Loucy (cell line): ENCODE measurements around the gene STARD10.

Experiments used
- H2AFZ ChIP-seq: fragments of 200-600 bp; sonication (generic); 2 replicates; pipeline ENCODE4 v1.6.0; 2016; ENCODE audit warnings: antibody characterized with exemption, mild to moderate bottlenecking, low read length, moderate library complexity
- H3F3A ChIP-seq: fragments of 200-600 bp; 2 replicates; pipeline ENCODE4 v1.6.0; 2016; ENCODE audit warnings: antibody characterized with exemption, low read depth, mild to moderate bottlenecking
- H3K27me3 ChIP-seq: fragments of 200-600 bp; sonication (generic); 2 replicates; pipeline ENCODE4 v1.6.1; 2014; ENCODE audit warnings: low read length, mild to moderate bottlenecking; ENCODE audit not compliant: insufficient read depth, poor library complexity, severe bottlenecking
- H3K36me3 ChIP-seq: fragments of 200-600 bp; sonication (generic); 2 replicates; pipeline ENCODE4 v1.6.1; 2016; ENCODE audit warnings: low read length; ENCODE audit not compliant: insufficient read depth
- H3K4me1 ChIP-seq: fragments of 200-600 bp; sonication (generic); 2 replicates; pipeline ENCODE4 v1.5.1; 2014; ENCODE audit warnings: low read length, mild to moderate bottlenecking; ENCODE audit not compliant: insufficient read depth, poor library complexity, severe bottlenecking
- H3K4me2 ChIP-seq: fragments of 200-600 bp; sonication (generic); 2 replicates; pipeline ENCODE4 v1.6.0; 2014; ENCODE audit warnings: antibody characterized with exemption, low read length, low read depth, mild to moderate bottlenecking; ENCODE audit not compliant: poor library complexity, severe bottlenecking
- H3K4me3 ChIP-seq: fragments of 200-600 bp; sonication (generic); 2 replicates; pipeline ENCODE4 v1.5.1; 2014; ENCODE audit warnings: low read length, mild to moderate bottlenecking, mixed read lengths; ENCODE audit not compliant: poor library complexity, severe bottlenecking
- H3K79me2 ChIP-seq: fragments of 200-600 bp; sonication (generic); 2 replicates; pipeline ENCODE4 v1.6.1; 2014; ENCODE audit warnings: low read length; ENCODE audit not compliant: insufficient read depth
- H3K9ac ChIP-seq: fragments of 200-600 bp; sonication (generic); 2 replicates; pipeline ENCODE4 v1.6.0; 2014; ENCODE audit warnings: mild to moderate bottlenecking, low read depth, low read length, moderate library complexity; ENCODE audit not compliant: poor library complexity, severe bottlenecking
- H3K9me2 ChIP-seq: fragments of 200-600 bp; sonication (generic); replicated peaks from 2 replicates; pipeline ENCODE4 v1.6.1; 2016; ENCODE audit warnings: low read depth, low read length, mixed read lengths
- H3K9me3 ChIP-seq: fragments of 200-600 bp; sonication (generic); 2 replicates; pipeline ENCODE4 v1.6.1; 2014; ENCODE audit warnings: mild to moderate bottlenecking, antibody characterized with exemption, low read length, low read depth; ENCODE audit not compliant: insufficient read depth
- H4K20me1 ChIP-seq: fragments of 200-600 bp; sonication (generic); 2 replicates; pipeline ENCODE4 v1.6.0; 2014; ENCODE audit warnings: antibody characterized with exemption, low read length, mild to moderate bottlenecking; ENCODE audit not compliant: insufficient read depth, poor library complexity, severe bottlenecking
- EZH2phosphoT487 ChIP-seq: fragments of 200-600 bp; IDR thresholded peaks from 2 replicates; pipeline ENCODE4 v1.6.1; 2018; ENCODE audit warnings: antibody characterized with exemption, mild to moderate bottlenecking, moderate library complexity, borderline replicate concordance
- TF ChIP-seq, protein P1 (sequence below): fragments of 200-600 bp; sonication (generic); conservative IDR thresholded peaks from 2 replicates; pipeline ENCODE4 v1.5.1; 2014; ENCODE audit warnings: mild to moderate bottlenecking, antibody characterized with exemption, low read length

Gene STARD10

DNA sequence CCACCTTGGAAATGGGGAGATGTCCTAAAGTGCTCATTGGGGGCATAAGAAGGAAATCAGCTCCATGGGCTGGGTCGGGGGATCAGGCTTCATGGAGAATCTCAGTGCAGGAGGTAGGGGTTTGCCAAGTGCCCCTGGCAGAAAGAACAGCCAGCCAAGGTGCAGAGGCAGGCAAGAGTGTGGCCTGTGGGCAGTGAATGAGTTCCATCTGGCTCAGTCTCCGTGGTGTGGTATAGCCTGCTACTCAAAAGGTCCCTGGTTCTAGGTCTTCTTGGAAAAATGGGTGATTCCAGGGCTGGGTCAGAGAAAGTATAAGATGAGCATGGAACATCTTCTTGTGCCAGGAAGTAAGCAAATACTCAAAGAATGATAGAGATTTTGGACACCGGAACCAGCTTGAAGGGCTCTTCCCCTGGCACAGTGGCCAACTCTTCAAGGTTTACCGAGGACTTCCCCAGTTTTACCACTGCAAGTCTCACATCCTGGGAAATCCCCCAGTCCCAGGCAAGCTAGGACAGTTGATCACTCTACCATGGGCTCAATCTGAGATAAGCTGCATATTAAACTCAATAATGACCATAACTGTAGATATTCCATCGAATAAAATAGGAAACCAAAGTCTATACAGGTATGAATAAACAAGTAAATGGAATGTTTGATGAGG, 31.1 kb downstream of the STARD10 start:
- no peaks in the 10 kb centered on the region for H3K36me3 ChIP-seq
- H3K27me3 ChIP-seq = no peaks in the 10 kb centered on the region
- H4K20me1 ChIP-seq = no peaks in the 10 kb centered on the region
- TF ChIP-seq, protein P1, sequence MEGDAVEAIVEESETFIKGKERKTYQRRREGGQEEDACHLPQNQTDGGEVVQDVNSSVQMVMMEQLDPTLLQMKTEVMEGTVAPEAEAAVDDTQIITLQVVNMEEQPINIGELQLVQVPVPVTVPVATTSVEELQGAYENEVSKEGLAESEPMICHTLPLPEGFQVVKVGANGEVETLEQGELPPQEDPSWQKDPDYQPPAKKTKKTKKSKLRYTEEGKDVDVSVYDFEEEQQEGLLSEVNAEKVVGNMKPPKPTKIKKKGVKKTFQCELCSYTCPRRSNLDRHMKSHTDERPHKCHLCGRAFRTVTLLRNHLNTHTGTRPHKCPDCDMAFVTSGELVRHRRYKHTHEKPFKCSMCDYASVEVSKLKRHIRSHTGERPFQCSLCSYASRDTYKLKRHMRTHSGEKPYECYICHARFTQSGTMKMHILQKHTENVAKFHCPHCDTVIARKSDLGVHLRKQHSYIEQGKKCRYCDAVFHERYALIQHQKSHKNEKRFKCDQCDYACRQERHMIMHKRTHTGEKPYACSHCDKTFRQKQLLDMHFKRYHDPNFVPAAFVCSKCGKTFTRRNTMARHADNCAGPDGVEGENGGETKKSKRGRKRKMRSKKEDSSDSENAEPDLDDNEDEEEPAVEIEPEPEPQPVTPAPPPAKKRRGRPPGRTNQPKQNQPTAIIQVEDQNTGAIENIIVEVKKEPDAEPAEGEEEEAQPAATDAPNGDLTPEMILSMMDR = no peak
- TF ChIP-seq EZH2phosphoT487 = no peak
- H3K9ac ChIP-seq = no peak overlapping the region
- no peaks in the 10 kb centered on the region for H3K9me3 ChIP-seq
- no peak overlapping the region for H2AFZ ChIP-seq
- no peaks in the 10 kb centered on the region for H3F3A ChIP-seq
- H3K79me2 ChIP-seq = no peaks in the 10 kb centered on the region
- no peak overlapping the region for H3K4me3 ChIP-seq
- H3K4me2 ChIP-seq = no peak overlapping the region
- no peaks in the 10 kb centered on the region for H3K9me2 ChIP-seq
- H3K4me1 ChIP-seq = peaks cover 3% of the 10 kb centered on the region

DNA sequence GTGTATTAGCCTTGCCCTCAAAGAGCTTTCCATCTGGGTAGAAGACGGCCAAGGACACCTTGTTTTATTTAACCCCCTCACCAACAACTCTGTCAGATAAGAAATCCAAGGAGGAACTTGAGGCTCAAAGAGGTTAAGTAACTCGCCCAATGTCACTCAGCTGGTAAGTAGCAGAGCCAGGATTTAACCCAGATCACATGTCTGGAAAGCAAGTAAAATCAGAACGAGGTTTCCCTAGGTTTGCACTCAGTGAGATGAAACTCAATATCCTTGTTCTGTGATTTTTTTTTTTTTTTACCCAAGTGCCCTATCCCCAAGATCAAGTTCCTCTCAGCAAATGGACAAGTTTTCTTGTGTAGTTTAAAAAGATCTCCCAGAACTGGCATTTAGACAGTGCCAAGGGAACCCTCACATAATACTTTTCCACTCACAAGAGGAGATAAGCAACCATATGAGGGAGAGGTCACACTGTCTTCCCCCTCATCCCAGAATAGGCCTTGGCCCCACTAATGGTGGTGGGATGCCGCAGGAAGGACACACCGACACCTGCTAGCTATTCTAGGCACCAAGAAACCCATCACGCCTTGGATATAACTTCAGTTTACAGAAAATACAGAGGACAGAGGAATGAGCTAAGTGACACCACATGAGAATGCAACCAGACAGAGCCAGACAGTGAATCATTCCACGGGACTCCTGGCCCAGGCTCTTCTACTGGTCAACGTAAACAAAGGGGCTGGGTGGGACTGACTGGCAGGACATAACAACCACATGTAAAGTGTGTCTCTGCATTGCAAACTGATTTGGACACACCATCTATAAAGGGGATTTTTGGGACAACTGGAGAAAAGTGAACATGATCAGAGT, 33.1 kb downstream of the STARD10 start:
- no peaks in the 10 kb centered on the region for H3F3A ChIP-seq
- peaks cover 3% of the 10 kb centered on the region for H3K4me1 ChIP-seq
- no peaks in the 10 kb centered on the region for H3K36me3 ChIP-seq
- H4K20me1 ChIP-seq = no peaks in the 10 kb centered on the region
- H3K9ac ChIP-seq = no peak overlapping the region
- H3K4me3 ChIP-seq = no peak overlapping the region
- no peaks in the 10 kb centered on the region for H3K27me3 ChIP-seq
- no peaks in the 10 kb centered on the region for H3K79me2 ChIP-seq
- no peak overlapping the region for H3K4me2 ChIP-seq
- no peak overlapping the region for H2AFZ ChIP-seq
- no peaks in the 10 kb centered on the region for H3K9me3 ChIP-seq
- no peaks in the 10 kb centered on the region for H3K9me2 ChIP-seq
- no peak for TF ChIP-seq EZH2phosphoT487
- TF ChIP-seq, protein P1 = no peak

DNA sequence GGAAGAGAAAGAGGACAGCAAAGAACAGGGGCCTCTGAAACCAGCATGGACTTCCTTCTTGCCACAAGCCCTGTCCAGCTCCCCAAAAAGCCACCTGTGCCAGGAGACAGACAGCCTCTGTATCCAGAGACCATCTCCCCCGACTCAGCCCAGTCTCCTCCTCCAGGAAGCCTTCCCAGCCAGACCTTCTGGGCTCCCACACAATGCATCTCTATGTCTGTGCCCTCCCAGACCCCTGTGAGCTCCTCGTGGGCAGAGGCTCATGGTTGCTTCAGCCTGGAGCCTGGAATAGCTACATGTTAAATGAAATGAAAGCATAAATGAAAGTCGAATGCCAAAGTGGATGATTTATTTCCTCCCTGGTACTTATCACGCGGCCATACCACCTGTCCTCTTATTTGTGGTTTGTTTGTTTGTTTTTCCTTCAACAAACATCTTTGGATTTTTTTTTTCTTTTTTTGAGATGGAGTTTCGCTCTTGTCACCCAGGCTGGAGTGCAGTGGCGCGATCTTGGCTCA, 34.3 kb downstream of the STARD10 start:
- TF ChIP-seq EZH2phosphoT487 = no peak
- TF ChIP-seq, protein P1 = no peak
- Histone ChIP-seq H3K79me2 (no peaks in the 10 kb centered on the region), H3F3A (no peaks in the 10 kb centered on the region), H3K9me3 (no peaks in the 10 kb centered on the region), H3K9ac (no peak overlapping the region), H3K9me2 (no peaks in the 10 kb centered on the region), H3K4me3 (no peak overlapping the region), H3K36me3 (no peaks in the 10 kb centered on the region), H3K4me1 (peaks cover 3% of the 10 kb centered on the region), H4K20me1 (no peaks in the 10 kb centered on the region), H3K4me2 (no peak overlapping the region), H3K27me3 (no peaks in the 10 kb centered on the region), H2AFZ (no peak overlapping the region)
